ENCODE results near the gene IFT81. TPM values are rescaled to one million over a fixed set of nuclear protein-coding genes. Genes with fewer than 3 reads are reported as not detected.

Gene IFT81
- total and polyA plus RNA-seq, 2 of the 13 experiments (the other 11 are each of a cell fraction or from before 2014, with no cell fraction given): 4.2 to 13.0 TPM

GRCh38 chr12:110222027-110222426 lies 97.9 kb downstream of the IFT81 start:
- DNase-seq (ENCODE audit: low spot score) (no peak), FAIRE-seq (no peak), ATAC-seq (no peak)
- Histone ChIP-seq H3K4me2 (ENCODE audit: low read depth, low read length) (no peak overlapping the region), H3K36me3 (replicated peaks in 1 of 2; ENCODE audit: control insufficient read depth in 1 of 2, insufficient read depth in 2 of 2, low read length in 2 of 2) (peaks cover 0 to 1% of the 10 kb centered on the region in 2 experiments; a peak in 3 of 5 replicates), H3K27me3 (ENCODE audit: control insufficient read depth in 1 of 2, insufficient read depth in 2 of 2, low read length in 2 of 2) (no peaks in the 10 kb centered on the region), H3K9ac (ENCODE audit: insufficient read depth, low read depth, low read length) (no peak overlapping the region), H4K20me1 (ENCODE audit: insufficient read depth, low read length) (no peaks in the 10 kb centered on the region), H3K4me3 (replicated peaks in 1 of 3; ENCODE audit: insufficient read depth in 1 of 3, low read depth in 2 of 3, low read length in 3 of 3) (no peak overlapping the region), H3K9me3 (ENCODE audit: low read length) (no peaks in the 10 kb centered on the region), H3K79me2 (ENCODE audit: insufficient read depth, low read length) (no peaks in the 10 kb centered on the region), H3K4me1 (ENCODE audit: insufficient read depth, low read length) (peaks cover 8% of the 10 kb centered on the region), H2AFZ (ENCODE audit: low read length) (no peak overlapping the region), H3K27ac (ENCODE audit: extremely low read length, insufficient read depth, low read length) (no peak overlapping the region)
- in situ Hi-C loops (cut with HindIII; ENCODE audit: extremely low pct_ligation_motif_present, low pct_unique_long_range_greater_than_20kb): no loop called here
- intact Hi-C loops (cut with micrococcal nuclease; ENCODE audit: unreplicated experiment): no loop called here
- BruUV-seq (replicated peaks): no TSS peak
- TF ChIP-seq TBX2 (CRISPR knock-in tag; IDR thresholded peaks at IDR 0.05; ENCODE audit: borderline replicate concordance): no peak
- TF ChIP-seq SMARCC2 (IDR thresholded peaks at IDR 0.05): no peak
- no peak for TF ChIP-seq ZFP36L1 (CRISPR knock-in tag; IDR thresholded peaks at IDR 0.05)
- POLR2A ChIA-PET: no interaction called here
- CTCF ChIA-PET (ENCODE audit: low intra/inter-chr PET ratio, low total read pairs): no interaction called here

DNA sequence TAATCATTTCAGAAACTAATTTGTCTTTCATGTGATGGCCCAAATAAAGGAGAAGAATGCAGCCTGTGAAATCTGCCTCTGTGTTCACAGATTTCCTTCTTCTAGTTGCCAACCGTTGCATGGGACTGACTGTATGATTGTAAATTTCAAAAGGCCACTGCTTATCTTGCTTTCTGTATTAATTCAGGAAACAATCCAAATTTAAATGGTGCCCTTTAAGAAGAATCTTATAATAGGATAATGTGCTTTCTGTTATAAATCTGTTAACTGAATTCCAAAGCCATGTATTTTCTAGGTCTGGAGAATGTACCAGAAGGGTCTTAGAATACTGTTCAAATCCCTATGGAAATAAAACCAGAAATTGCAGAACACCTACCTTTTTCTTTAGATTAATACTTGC lies 98.3 kb downstream of the IFT81 start:
- no peaks in the 10 kb centered on the region for H3K79me2 ChIP-seq (ENCODE audit: insufficient read depth, low read length)
- CTCF ChIA-PET (ENCODE audit: low intra/inter-chr PET ratio, low total read pairs): no interaction called here
- WGBS (ENCODE audit: low lambda C conversion rate): 91% methylated on average over 1 of the region's 1 CpG
- no peak overlapping the region for H3K4me3 ChIP-seq (replicated peaks in 1 of 3; ENCODE audit: insufficient read depth in 1 of 3, low read depth in 2 of 3, low read length in 3 of 3)
- intact Hi-C loops (cut with micrococcal nuclease; ENCODE audit: unreplicated experiment) (no loop called here), in situ Hi-C loops (cut with HindIII; ENCODE audit: extremely low pct_ligation_motif_present, low pct_unique_long_range_greater_than_20kb) (no loop called here)
- no peaks in the 10 kb centered on the region for H4K20me1 ChIP-seq (ENCODE audit: insufficient read depth, low read length)
- BruUV-seq (replicated peaks): no TSS peak
- no peaks in the 10 kb centered on the region for H3K27me3 ChIP-seq (ENCODE audit: control insufficient read depth in 1 of 2, insufficient read depth in 2 of 2, low read length in 2 of 2)
- TF ChIP-seq, protein P1, sequence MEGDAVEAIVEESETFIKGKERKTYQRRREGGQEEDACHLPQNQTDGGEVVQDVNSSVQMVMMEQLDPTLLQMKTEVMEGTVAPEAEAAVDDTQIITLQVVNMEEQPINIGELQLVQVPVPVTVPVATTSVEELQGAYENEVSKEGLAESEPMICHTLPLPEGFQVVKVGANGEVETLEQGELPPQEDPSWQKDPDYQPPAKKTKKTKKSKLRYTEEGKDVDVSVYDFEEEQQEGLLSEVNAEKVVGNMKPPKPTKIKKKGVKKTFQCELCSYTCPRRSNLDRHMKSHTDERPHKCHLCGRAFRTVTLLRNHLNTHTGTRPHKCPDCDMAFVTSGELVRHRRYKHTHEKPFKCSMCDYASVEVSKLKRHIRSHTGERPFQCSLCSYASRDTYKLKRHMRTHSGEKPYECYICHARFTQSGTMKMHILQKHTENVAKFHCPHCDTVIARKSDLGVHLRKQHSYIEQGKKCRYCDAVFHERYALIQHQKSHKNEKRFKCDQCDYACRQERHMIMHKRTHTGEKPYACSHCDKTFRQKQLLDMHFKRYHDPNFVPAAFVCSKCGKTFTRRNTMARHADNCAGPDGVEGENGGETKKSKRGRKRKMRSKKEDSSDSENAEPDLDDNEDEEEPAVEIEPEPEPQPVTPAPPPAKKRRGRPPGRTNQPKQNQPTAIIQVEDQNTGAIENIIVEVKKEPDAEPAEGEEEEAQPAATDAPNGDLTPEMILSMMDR (CRISPR knock-in tag; IDR thresholded peaks at IDR 0.05): no peak
- TF ChIP-seq, protein P2, sequence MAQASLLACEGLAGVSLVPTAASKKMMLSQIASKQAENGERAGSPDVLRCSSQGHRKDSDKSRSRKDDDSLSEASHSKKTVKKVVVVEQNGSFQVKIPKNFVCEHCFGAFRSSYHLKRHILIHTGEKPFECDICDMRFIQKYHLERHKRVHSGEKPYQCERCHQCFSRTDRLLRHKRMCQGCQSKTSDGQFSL (CRISPR knock-in tag; IDR thresholded peaks at IDR 0.05): no peak
- TF ChIP-seq, protein P3, sequence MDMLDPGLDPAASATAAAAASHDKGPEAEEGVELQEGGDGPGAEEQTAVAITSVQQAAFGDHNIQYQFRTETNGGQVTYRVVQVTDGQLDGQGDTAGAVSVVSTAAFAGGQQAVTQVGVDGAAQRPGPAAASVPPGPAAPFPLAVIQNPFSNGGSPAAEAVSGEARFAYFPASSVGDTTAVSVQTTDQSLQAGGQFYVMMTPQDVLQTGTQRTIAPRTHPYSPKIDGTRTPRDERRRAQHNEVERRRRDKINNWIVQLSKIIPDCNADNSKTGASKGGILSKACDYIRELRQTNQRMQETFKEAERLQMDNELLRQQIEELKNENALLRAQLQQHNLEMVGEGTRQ (IDR thresholded peaks at IDR 0.05; ENCODE audit: low read depth, low read length): no peak
- TF ChIP-seq, protein P3 (CRISPR knock-in tag; IDR thresholded peaks at IDR 0.05; ENCODE audit: borderline replicate concordance): no peak
- TF ChIP-seq MAZ (IDR thresholded peaks at IDR 0.05; ENCODE audit: borderline replicate concordance, low read depth, low read length) (no peak), MAZ (CRISPR knock-in tag; IDR thresholded peaks at IDR 0.05; ENCODE audit: low read depth) (no peak), IRF2 (CRISPR knock-in tag; IDR thresholded peaks at IDR 0.05) (no peak), ATF6 (CRISPR knock-in tag; conservative IDR thresholded peaks at IDR 0.05) (no peak), PAX8 (CRISPR knock-in tag; IDR thresholded peaks at IDR 0.05; ENCODE audit: borderline replicate concordance) (no peak)
- H2AFZ ChIP-seq (ENCODE audit: low read length): no peak overlapping the region
- no peak for DNase-seq (ENCODE audit: low spot score)
- no peaks in the 10 kb centered on the region for H3K9me3 ChIP-seq (ENCODE audit: low read length)
- H3K27ac ChIP-seq (ENCODE audit: extremely low read length, insufficient read depth, low read length): no peak overlapping the region
- H3K36me3 ChIP-seq (replicated peaks in 1 of 2; ENCODE audit: control insufficient read depth in 1 of 2, insufficient read depth in 2 of 2, low read length in 2 of 2): peaks cover 0 to 1% of the 10 kb centered on the region in 2 experiments; a peak in 3 of 5 replicates
- no peak for FAIRE-seq
- POLR2A ChIA-PET: no interaction called here
- H3K4me2 ChIP-seq (ENCODE audit: low read depth, low read length): no peak overlapping the region
- ATAC-seq: no peak
- no peak overlapping the region for H3K9ac ChIP-seq (ENCODE audit: insufficient read depth, low read depth, low read length)
- H3K4me1 ChIP-seq (ENCODE audit: insufficient read depth, low read length): peaks cover 8% of the 10 kb centered on the region

Measured in HepG2 (cell line).